ENCODE data around the gene C1orf159.

Gene C1orf159

DNA sequence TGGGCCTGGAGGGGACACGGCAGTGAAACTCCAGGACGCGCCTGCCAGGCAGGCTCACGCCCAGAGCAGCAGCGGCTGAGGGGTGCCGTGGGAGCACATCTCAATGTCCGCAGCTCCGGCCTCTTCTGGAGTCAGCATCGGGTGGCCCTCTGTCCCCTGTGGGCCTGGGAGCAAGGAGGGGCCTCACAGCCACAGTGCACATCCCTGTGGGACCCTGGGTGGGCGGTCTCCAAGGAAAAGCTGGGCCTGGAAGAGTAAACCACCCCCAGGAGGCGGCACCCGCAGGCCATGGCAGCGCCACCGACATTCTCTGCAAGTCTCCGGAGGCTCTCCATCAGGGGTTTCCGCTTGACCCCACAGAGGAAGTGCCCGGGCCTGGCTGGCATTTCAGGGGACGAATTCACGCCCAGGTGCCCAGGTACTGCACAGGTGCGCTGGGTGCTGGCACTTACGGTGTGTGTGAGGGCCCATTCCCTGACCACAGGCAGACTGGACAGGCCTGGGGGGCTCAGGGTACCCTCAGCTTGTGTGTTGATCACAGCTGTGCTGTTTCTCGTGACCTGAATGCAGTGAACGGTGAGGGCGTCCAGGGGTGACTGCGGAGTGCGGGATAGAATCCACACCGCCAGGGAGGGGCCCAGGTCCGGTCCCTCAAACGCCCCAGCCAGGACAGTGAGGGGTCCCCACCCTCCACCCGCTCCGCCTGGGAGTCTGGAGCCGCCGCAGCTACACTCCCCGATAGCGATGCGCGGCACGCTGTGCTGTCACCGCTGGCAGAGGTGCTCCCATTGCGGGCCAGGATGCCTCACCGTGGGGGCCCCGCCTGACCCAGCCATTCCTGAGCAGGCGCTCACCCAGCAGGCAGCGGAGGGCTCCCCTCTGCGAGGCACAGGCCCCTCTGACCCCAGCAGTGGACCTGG lies 25.2 kb downstream of the C1orf159 start:
- no peak for DNase-seq

DNA sequence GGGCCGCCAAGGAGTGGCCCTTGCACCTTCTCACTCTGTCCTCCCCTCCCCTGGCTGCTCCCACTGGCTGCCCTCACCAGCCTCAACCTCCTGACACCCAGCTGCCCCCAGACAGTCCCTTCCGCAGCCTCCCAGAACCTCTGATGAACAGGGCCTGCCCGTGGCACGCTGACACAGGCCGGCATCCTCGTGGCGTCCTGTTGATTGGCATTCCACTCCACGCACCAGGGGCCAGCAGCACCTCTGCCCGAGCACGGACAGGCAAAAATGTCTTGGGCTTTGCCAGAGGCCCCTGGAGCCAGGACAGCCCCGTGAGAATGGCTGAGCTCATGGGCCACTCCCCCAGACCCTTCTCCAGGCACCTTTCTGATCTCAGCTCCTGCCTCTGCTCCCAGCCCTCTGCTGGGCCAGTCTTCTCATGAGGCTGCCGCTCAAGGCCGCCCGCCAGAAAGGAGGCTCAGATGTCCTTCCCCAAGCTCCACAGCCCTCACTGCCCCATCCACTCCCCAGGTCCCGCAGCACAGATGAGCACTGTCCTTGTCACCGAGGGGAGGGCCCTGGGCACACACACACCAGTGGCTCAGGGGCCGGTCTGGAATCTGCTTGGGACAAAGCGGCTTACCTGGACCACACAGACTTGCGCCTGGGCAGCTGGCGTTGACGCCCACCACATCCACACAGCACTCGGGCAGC lies 26.0 kb downstream of the C1orf159 start:
- no peak for DNase-seq

DNA sequence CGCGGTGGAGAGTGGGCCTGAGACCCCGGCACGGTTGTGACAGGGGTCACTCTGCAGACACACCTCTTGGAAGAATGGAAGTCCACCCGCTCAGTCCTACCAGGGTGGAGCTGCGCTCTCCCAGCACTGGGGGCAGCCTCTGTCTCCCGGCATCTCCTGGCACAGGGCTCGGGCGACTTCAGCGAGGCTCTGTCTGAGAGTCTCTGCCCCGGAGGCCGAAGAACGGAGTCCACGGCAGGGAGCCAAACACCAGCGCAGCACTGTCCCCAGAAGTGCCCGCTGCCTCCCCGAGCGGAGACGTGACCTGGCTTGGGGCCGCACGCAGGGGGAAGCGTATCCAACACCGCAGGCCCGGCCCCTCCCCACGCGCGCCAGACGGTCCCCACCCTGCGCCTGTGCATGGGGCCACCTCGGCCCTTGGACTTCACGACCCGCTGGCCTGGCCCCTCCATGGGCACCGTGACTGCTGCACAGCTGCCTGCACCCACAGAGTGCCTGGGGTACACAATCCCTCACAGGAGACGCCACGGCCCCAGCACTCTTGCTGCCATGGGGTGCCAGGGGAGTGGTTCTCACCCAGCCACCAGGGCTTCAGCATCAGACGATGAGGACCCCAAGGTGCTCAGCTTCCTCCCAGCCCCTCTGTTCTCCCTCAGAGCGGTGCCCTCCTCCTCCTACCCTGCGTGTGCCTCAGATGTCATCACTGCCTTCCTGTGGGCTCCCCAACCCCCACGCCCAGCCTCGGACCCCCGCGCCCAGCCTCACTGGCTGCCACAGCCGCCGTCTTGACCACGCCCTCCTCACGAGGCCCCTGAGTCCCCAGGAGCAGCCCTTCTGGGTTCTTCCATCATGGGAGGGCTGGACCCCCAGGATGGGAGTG lies 26.8 kb downstream of the C1orf159 start:
- DNase-seq = no peak

- DNase-seq = no peak
Measured at GRCh38 chr1:1088029-1088800, 27.7 kb downstream of the C1orf159 start.

- DNase-seq = no peak
Measured at GRCh38 chr1:1087351-1088028, 28.4 kb downstream of the C1orf159 start.

GRCh38 chr1:1086911-1087341 lies 29.0 kb downstream of the C1orf159 start:
- DNase-seq = no peak

GRCh38 chr1:1085911-1086841 lies 29.7 kb downstream of the C1orf159 start:
- DNase-seq = no peak

GRCh38 chr1:1085171-1085841 lies 30.6 kb downstream of the C1orf159 start:
- no peak for DNase-seq

- DNase-seq = no peak
Measured at GRCh38 chr1:1084372-1085170, 31.3 kb downstream of the C1orf159 start.

DNA sequence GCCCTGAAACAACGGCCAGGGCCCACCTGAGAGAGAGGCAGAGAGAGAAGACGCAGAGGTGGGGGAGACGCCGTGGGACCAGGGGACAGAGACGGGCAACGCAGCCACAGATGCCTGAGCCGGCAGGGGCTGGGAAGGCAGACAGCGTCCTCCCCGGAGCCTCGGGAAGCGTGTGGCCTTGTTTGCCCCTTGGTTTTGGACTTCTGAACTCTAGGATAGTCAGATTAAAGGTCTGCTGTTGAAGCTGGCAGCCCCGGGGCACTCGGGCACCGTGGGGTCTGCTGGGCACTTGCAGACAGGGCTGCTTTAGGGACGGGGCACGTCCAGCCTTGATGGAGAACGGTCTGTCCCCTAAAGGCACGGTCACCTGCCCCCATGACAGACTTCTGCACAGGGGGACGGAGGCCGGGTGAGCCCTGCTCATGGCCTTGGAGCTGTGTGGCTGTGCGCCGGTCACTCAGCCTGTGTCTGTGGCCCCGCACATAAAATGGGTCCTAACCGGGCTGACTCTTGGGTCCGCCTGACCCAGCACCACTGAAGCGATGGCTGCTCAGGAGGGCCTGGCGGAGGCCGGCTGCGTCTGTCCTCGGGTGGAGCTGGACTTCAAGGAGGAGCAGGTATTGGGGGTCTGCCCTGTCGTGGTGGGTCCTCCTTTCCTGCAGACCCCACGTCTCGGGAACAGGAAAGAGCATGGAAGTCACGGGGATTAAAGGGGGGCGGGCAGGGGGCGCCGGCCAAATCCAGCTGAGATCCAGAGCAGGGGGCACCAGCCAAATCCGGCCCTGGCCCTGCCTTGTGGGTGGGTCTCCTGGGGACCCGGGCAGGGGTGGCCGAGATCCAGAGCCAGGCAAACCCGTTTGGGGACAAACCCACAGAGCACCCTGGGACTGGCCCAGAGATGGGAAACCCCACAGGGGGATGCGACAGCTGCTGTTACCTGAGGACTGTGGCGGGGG lies 32.2 kb downstream of the C1orf159 start:
- no peak for DNase-seq

DNA sequence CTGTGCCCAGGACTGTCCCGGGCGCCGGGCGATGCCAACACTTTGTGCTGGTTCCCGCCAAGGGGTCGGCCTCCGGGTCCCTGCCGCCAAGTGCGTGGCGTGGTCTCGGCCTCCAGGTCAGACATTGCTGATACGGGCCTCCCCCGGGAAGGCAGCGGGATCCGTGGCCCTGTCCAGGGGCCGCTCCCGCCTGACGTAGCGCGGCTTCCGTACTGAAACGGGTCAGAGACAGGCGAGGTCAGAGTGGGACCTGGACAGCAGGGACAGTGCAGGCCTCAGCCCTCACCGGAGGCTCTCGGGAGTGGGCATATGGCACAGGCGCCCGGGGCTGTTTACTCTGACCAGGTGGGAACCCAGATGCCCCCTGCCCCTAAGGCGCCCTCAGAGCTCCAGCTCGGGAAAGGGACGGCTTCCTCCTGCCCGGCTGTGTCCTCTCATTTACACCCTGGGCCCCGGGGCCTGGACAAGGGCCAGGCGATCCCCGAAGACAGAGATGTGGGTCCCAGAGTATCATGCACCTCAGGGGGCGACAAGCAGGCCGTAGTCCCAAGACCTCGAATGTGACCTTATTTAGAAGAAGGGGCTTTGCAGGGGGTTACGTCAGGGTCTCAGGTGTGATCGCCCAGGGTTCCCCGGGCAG lies 33.0 kb downstream of the C1orf159 start:
- no peak for DNase-seq

- no peak for DNase-seq
Measured at GRCh38 chr1:1082239-1082775, 33.6 kb downstream of the C1orf159 start.

- no peak for DNase-seq
Measured at GRCh38 chr1:1081311-1082238, 34.3 kb downstream of the C1orf159 start.

- no peak for DNase-seq
Measured at GRCh38 chr1:1080951-1081310, 35.0 kb downstream of the C1orf159 start.

- peak; percentile 92 for DNase-seq
Measured at GRCh38 chr1:1080122-1080757, 35.6 kb downstream of the C1orf159 start.

All from NCI-H510A (cell line).